CD4-positive, alpha-beta T cell (primary cell): ENCODE data around the gene NAT9. TPM values are rescaled to one million over a fixed set of nuclear protein-coding genes. Genes with fewer than 3 reads are reported as not detected.
A peak's percentile ranks its signal among the peaks of the same experiment; 100 is the strongest.

ENCODE experiments used
- ATAC-seq: fragments of 200-7000 bp; cut with Tn5 transposase; one replicate; pipeline ENCODE4 v1.10.0; 2022; ENCODE audit warnings: mild to moderate bottlenecking; ENCODE audit not compliant: poor library complexity
- CTCF ChIA-PET: fragments of 350-600 bp; sonication (Branson Sonifier 250); formaldehyde crosslinking; loops from one replicate; lab custom pipeline; 2021; ENCODE audit warnings: antibody characterized with exemption, inconsistent platforms; lab: Charles Lee
- POLR2A ChIA-PET: fragments of 350-600 bp; sonication (Branson Sonifier 250); formaldehyde crosslinking; loops from one replicate; lab custom pipeline; 2021; ENCODE audit warnings: antibody characterized with exemption, inconsistent platforms; lab: Charles Lee
- DNase-seq, 14 experiments: peaks; one replicate each; pipeline ENCODE4 v3.0.0-alpha.2; 2013 to 2020; ENCODE audit warnings: mixed read lengths in 2 of 14
- H3K27ac ChIP-seq, 2 donors: one replicate each; pipeline versions ENCODE4 v1.5.1 to v1.7.0; 2013; ENCODE audit warnings: low read length in 2 of 2, low read depth in 1 of 2, mild to moderate bottlenecking in 1 of 2
- H3K27me3 ChIP-seq, 2 experiments: 1 replicate in 1 of 2; 2 replicates in 1 of 2; pipeline versions ENCODE4 v1.6.1 to v1.7.0; 2013; ENCODE audit warnings: low read length in 2 of 2, control low read depth in 1 of 2, mild to moderate bottlenecking in 1 of 2, moderate library complexity in 1 of 2; ENCODE audit not compliant: insufficient read depth in 2 of 2, control insufficient read depth in 1 of 2
- H3K36me3 ChIP-seq: one replicate; pipeline ENCODE4 v1.6.1; 2013; ENCODE audit warnings: low read length, control low read depth; ENCODE audit not compliant: insufficient read depth
- H3K4me1 ChIP-seq: one replicate; pipeline ENCODE4 v1.6.1; 2013; ENCODE audit warnings: low read length, control low read depth; ENCODE audit not compliant: insufficient read depth
- H3K4me3 ChIP-seq: one replicate; pipeline ENCODE4 v1.5.1; 2013; ENCODE audit warnings: mild to moderate bottlenecking, low read length, moderate library complexity
- H3K9me3 ChIP-seq, 2 experiments: 1 replicate in 1 of 2; 2 replicates in 1 of 2; pipeline versions ENCODE4 v1.6.1 to v1.7.0; 2013; ENCODE audit warnings: low read length in 2 of 2, mild to moderate bottlenecking in 2 of 2, control low read depth in 1 of 2, moderate library complexity in 1 of 2; ENCODE audit not compliant: control insufficient read depth in 1 of 2, insufficient read depth in 1 of 2
- H3K27ac Mint-ChIP-seq: one replicate; pipeline ENCODE4 v1.8.0; 2020; ENCODE audit warnings: mixed read lengths
- H3K27me3 Mint-ChIP-seq: one replicate; pipeline ENCODE4 v1.8.0; 2021; ENCODE audit warnings: mixed read lengths
- H3K36me3 Mint-ChIP-seq: one replicate; pipeline ENCODE4 v1.8.0; 2021; ENCODE audit warnings: low read depth, mixed read lengths
- H3K4me1 Mint-ChIP-seq: one replicate; pipeline ENCODE4 v1.8.0; 2021; ENCODE audit warnings: low read depth, mixed read lengths
- H3K4me3 Mint-ChIP-seq: one replicate; pipeline ENCODE4 v1.8.0; 2020; ENCODE audit warnings: mild to moderate bottlenecking, mixed read lengths
- H3K9me3 Mint-ChIP-seq: one replicate; pipeline ENCODE4 v1.8.0; 2020; ENCODE audit warnings: mixed read lengths
- CTCF ChIP-seq: fragments of 200-600 bp; IDR thresholded peaks from one replicate; pipeline ENCODE4 v1.8.0; 2022; ENCODE audit warnings: antibody characterized with exemption, mild to moderate bottlenecking
- intact Hi-C, 2 experiments: fragments of 100-400 bp; cut with DNase I in 1 of 2; cut with micrococcal nuclease in 1 of 2; formaldehyde crosslinking; loops; one replicate each; pipeline versions ENCODE4 v1.15.1 to v1.9.0; 2023 to 2025; cut with DNase I, micrococcal nuclease
- total RNA-seq, 174 experiments: library from RNA in 2 of 174; stranded (reverse) in 2 of 174; gene quantifications; one replicate each; pipeline ENCODE4 v1.2.3 and lab custom pipeline; 2021 to 2026

The NAT9 gene
- total RNA-seq, 2 experiments from 2014 or later = 34.6 to 38.2 TPM

DNA sequence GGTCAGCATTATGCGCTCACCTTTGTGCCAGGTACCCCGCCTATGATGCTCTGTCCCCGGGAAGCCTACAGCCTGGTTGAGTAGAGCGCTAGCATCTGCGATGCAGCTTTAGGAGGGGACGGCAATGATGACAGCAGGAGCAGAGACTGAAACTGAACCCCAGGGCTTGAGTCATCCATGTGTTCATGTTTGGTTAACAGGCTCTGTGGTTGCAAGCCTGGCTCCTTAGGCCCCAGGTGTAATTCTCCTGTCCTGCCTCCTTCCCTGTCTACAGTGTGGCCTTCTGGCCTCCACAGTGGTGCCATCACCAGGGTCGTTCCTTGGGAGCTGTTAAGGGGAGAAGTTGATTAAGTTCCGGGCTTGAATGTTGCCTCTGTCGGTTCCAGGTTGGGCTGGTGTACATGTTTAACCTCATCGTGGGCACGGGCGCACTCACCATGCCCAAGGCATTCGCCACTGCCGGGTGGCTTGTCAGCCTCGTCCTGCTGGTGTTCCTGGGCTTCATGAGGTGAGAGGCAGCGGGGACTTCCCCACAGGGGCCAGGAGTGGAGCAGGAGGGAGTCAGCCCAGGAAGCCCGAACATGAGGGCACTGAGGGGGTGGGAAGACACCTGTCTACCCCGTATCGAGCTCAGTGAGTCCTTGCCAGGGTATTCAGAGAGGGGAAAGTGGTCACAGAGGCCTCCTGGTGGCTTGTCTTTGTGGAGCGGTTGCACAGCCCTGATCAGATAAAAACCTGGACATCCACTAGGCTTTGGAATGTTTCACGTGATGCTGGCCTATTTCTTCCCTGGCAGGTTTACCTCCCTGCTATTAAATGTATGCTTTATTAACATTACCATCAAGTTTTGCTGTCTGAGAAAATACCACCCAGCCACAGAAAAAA, 9.2 kb upstream of the NAT9 start:
- Mint-ChIP-seq H3K27ac (peak overlapping the region; percentile 54), H3K4me1 (peaks cover 59% of the 10 kb centered on the region), H3K36me3 (peaks cover 57% of the 10 kb centered on the region), H3K4me3 (no peak overlapping the region), H3K27me3 (no peaks in the 10 kb centered on the region), H3K9me3 (no peaks in the 10 kb centered on the region)
- peaks cover 43% of the 10 kb centered on the region for H3K36me3 ChIP-seq
- ChIA-PET CTCF (interaction anchor here (0.5 to 1.1 kb wide), 2 partner anchors 128 to 538 kb away, joined by 3 read pairs; no protein-coding TSS in a partner anchor), POLR2A (no interaction called here)
- no peaks in the 10 kb centered on the region for H3K9me3 ChIP-seq
- peaks cover 72% of the 10 kb centered on the region for H3K4me1 ChIP-seq
- DNase-seq (peak in 1 of 14 experiments; percentile 35), ATAC-seq (no peak)
- no peak overlapping the region for H3K4me3 ChIP-seq
- H3K27ac ChIP-seq = peak overlapping the region in 1 of 2 donors; percentile 9
- no peak for TF ChIP-seq CTCF
- intact Hi-C loops = no loop called here
- H3K27me3 ChIP-seq = no peaks in the 10 kb centered on the region

GRCh38 chr17:74784125-74784810, 8.1 kb upstream of the NAT9 start:
- TF ChIP-seq CTCF = no peak
- ChIA-PET CTCF (interaction anchor here (1.1 kb wide), 1 partner anchor 127 kb away, joined by 3 read pairs; no protein-coding TSS in a partner anchor), POLR2A (no interaction called here)
- H3K9me3 Mint-ChIP-seq = no peaks in the 10 kb centered on the region
- Histone ChIP-seq H3K36me3 (peaks cover 41% of the 10 kb centered on the region), H3K4me3 (no peak overlapping the region), H3K4me1 (peaks cover 77% of the 10 kb centered on the region), H3K9me3 (no peaks in the 10 kb centered on the region), H3K27ac (no peak overlapping the region), H3K27me3 (no peaks in the 10 kb centered on the region)
- intact Hi-C loops = loop anchor here in 1 of 2 experiments (5.0 kb wide), 1 partner anchor 37 kb away; the partner anchor contains the start of gene NHERF1
- peaks cover 61% of the 10 kb centered on the region for H3K36me3 Mint-ChIP-seq
- DNase-seq = no peak
- ATAC-seq = no peak
- H3K27ac Mint-ChIP-seq = peak overlapping the region; percentile 54
- no peaks in the 10 kb centered on the region for H3K27me3 Mint-ChIP-seq
- H3K4me1 Mint-ChIP-seq = peaks cover 65% of the 10 kb centered on the region
- no peak overlapping the region for H3K4me3 Mint-ChIP-seq

GRCh38 chr17:74782571-74782970, 6.4 kb upstream of the NAT9 start:
- ChIA-PET CTCF (interaction anchor here (1.2 kb wide), 1 partner anchor 38 kb away, joined by 3 read pairs; no protein-coding TSS in a partner anchor), POLR2A (interaction anchor here (1.0 kb wide), 1 partner anchor 31 kb away, joined by 3 read pairs; no protein-coding TSS in a partner anchor)
- no peak overlapping the region for H3K4me3 ChIP-seq
- no peak for ATAC-seq
- H3K27ac Mint-ChIP-seq = peak overlapping the region; percentile 96
- peak overlapping the region; percentile 39 for H3K4me3 Mint-ChIP-seq
- peaks cover 28% of the 10 kb centered on the region for H3K36me3 ChIP-seq
- no peaks in the 10 kb centered on the region for H3K27me3 Mint-ChIP-seq
- no peaks in the 10 kb centered on the region for H3K9me3 Mint-ChIP-seq
- H3K4me1 Mint-ChIP-seq = peaks cover 71% of the 10 kb centered on the region
- H3K9me3 ChIP-seq = no peaks in the 10 kb centered on the region
- no peak for TF ChIP-seq CTCF
- peaks cover 56% of the 10 kb centered on the region for H3K36me3 Mint-ChIP-seq
- peak overlapping the region in 1 of 2 donors; percentile 1 for H3K27ac ChIP-seq
- intact Hi-C loops = loop anchor here in 1 of 2 experiments (5.0 kb wide), 1 partner anchor 35 kb away; the partner anchor contains the start of gene NHERF1
- H3K27me3 ChIP-seq = no peaks in the 10 kb centered on the region
- DNase-seq = no peak
- H3K4me1 ChIP-seq = peaks cover 94% of the 10 kb centered on the region
